Prostate gland (tissue), 2 donors: ENCODE data around the gene KIAA1328. TPM values are rescaled to one million over a fixed set of nuclear protein-coding genes. Genes with fewer than 3 reads are reported as not detected.
"Not testable (repeated sequence)": the region's sequence is repeated elsewhere in the genome, so short reads cannot be mapped to it uniquely, and the experiment has no call there.

Experiments used
- DNase-seq: peaks from one replicate; pipeline ENCODE4 v3.0.0-alpha.2; 2019; ENCODE audit warnings: low spot score
- H3K27ac ChIP-seq, 2 donors: fragments of 200-600 bp; sonication (generic); 2 replicates each; pipeline ENCODE4 v1.5.1; 2017 to 2019
- H3K27me3 ChIP-seq: fragments of 200-600 bp; sonication (generic); replicated peaks from 2 replicates; pipeline ENCODE4 v1.5.1; 2019; ENCODE audit not compliant: insufficient read depth
- H3K36me3 ChIP-seq, 2 donors: fragments of 200-600 bp; sonication (generic); 1 replicate in 1 of 2; 2 replicates in 1 of 2; pipeline versions ENCODE4 v1.5.1 to v1.8.1; 2017 to 2019
- H3K4me1 ChIP-seq: fragments of 200-600 bp; sonication (generic); replicated peaks from 2 replicates; pipeline ENCODE4 v1.5.1; 2019
- H3K4me3 ChIP-seq, 2 donors: fragments of 200-600 bp; sonication (generic); 2 replicates each; pipeline ENCODE4 v1.5.1; 2017 to 2019
- H3K9me3 ChIP-seq: fragments of 200-600 bp; sonication (generic); 2 replicates; pipeline ENCODE4 v1.5.1; 2017
- CTCF ChIP-seq, 4 experiments: fragments of 200-600 bp in 2 of 4; fragments of 450-650 bp in 2 of 4; sonication (generic) in 2 of 4; IDR thresholded peaks; 1 replicate in 3 of 4; 2 replicates in 1 of 4; pipeline ENCODE4 v1.5.1; 2016 to 2019; ENCODE audit warnings: antibody characterized with exemption in 4 of 4, mild to moderate bottlenecking in 2 of 4, moderate library complexity in 2 of 4
- POLR2A ChIP-seq: fragments of 450-650 bp; IDR thresholded peaks from one replicate; pipeline ENCODE4 v1.6.1; 2016; ENCODE audit warnings: antibody characterized with exemption, mild to moderate bottlenecking
- POLR2AphosphoS5 ChIP-seq: sonication (generic); formaldehyde crosslinking; IDR thresholded peaks from one replicate; pipeline ENCODE4 v1.6.1; 2017; ENCODE audit warnings: antibody characterized with exemption
- WGBS: methylation state at CpG from one replicate; pipeline ENCODE4 v1.1.5; 2018; 5-methylcytosine and 5-hydroxymethylcytosine counted together
- intact Hi-C: fragments of 100-400 bp; cut with DNase I; formaldehyde crosslinking; loops from one replicate; pipeline ENCODE4 v1.14.2; 2022
- total RNA-seq, 2 donors: library from RNA; depleted of rRNA; stranded (reverse); fragments of >200 nt; gene quantifications; one replicate each; pipeline ENCODE4 v1.1.0, GENCODE V29; 2016

The KIAA1328 gene
- total RNA-seq, 2 donors from 2014 or later, result 8.7 to 13.7 TPM

- no peak for TF ChIP-seq CTCF (IDR thresholded peaks at IDR 0.05)
- no peak for TF ChIP-seq POLR2A
- Histone ChIP-seq H3K9me3 (no peaks in the 10 kb centered on the region), H3K4me1 (no peaks in the 10 kb centered on the region), H3K27me3 (no peaks in the 10 kb centered on the region), H3K4me3 (no peak overlapping the region), H3K36me3 (no peaks in the 10 kb centered on the region), H3K27ac (no peak overlapping the region)
- intact Hi-C loops, result no loop called here
- DNase-seq, result no peak
- 96% methylated on average over 4 of the region's 4 CpGs for WGBS
Observed at GRCh38 chr18:36900466-36900865, 71.5 kb downstream of the KIAA1328 start.

- no peak for DNase-seq
- no peak overlapping the region for H3K27ac ChIP-seq
- 38% methylated on average over 1 of the region's 1 CpG for WGBS
- H3K27me3 ChIP-seq, result no peaks in the 10 kb centered on the region
- no peaks in the 10 kb centered on the region for H3K9me3 ChIP-seq
- H3K4me3 ChIP-seq, result no peak overlapping the region
- no peaks in the 10 kb centered on the region for H3K36me3 ChIP-seq
- H3K4me1 ChIP-seq, result no peaks in the 10 kb centered on the region
- TF ChIP-seq POLR2AphosphoS5 (no peak), CTCF (IDR thresholded peaks at IDR 0.05) (no peak), POLR2A (no peak)
- intact Hi-C loops, result no loop called here
Observed at GRCh38 chr18:36901277-36901701, 72.4 kb downstream of the KIAA1328 start.

- 96% methylated on average over 3 of the region's 3 CpGs for WGBS
- DNase-seq, result no peak
- TF ChIP-seq CTCF (IDR thresholded peaks at IDR 0.05), result no peak
- no peak for TF ChIP-seq POLR2AphosphoS5
- no peak for TF ChIP-seq POLR2A
- no peaks in the 10 kb centered on the region for H3K9me3 ChIP-seq
- intact Hi-C loops, result no loop called here
- H3K36me3 ChIP-seq, result no peaks in the 10 kb centered on the region
- H3K4me3 ChIP-seq, result no peak overlapping the region
- H3K4me1 ChIP-seq, result no peaks in the 10 kb centered on the region
- H3K27ac ChIP-seq, result no peak overlapping the region
- H3K27me3 ChIP-seq, result no peaks in the 10 kb centered on the region
Observed at GRCh38 chr18:36903215-36903928, 74.4 kb downstream of the KIAA1328 start.

GRCh38 chr18:36905571-36905970, 76.6 kb downstream of the KIAA1328 start:
- no peak for TF ChIP-seq POLR2A
- TF ChIP-seq POLR2AphosphoS5, result no peak
- no peak for TF ChIP-seq CTCF (IDR thresholded peaks at IDR 0.05)
- Histone ChIP-seq H3K36me3 (no peaks in the 10 kb centered on the region), H3K27ac (no peak overlapping the region), H3K4me3 (no peak overlapping the region), H3K27me3 (no peaks in the 10 kb centered on the region), H3K4me1 (no peaks in the 10 kb centered on the region), H3K9me3 (no peaks in the 10 kb centered on the region)
- DNase-seq, result no peak
- intact Hi-C loops, result no loop called here

GRCh38 chr18:36909282-36909681, 80.4 kb downstream of the KIAA1328 start:
- intact Hi-C loops, H3K27me3 ChIP-seq, H3K4me1 ChIP-seq, H3K9me3 ChIP-seq, DNase-seq, H3K36me3 ChIP-seq, H3K27ac ChIP-seq, H3K4me3 ChIP-seq: not testable (repeated sequence)
- 95% methylated on average over 4 of the region's 4 CpGs for WGBS
